ENCODE data around the gene USP15.

DNA sequence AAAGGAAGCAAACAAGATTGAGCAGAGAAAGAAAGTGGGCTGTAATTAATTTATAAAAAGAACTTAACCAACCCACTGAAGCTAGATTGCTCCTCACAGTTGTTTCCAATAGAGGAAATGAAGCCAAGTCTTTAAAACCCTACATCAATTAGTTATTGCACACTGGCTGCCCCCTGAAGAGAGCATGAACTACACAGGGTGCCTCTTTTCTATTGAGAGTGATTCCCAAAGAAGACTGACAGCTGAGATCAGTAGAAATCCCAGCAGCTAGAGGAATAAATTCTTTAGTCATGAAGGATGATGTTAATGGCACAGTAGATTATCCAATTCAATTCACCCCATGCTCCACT, 8.6 kb upstream of the USP15 start:
- TF ChIP-seq, protein P1, sequence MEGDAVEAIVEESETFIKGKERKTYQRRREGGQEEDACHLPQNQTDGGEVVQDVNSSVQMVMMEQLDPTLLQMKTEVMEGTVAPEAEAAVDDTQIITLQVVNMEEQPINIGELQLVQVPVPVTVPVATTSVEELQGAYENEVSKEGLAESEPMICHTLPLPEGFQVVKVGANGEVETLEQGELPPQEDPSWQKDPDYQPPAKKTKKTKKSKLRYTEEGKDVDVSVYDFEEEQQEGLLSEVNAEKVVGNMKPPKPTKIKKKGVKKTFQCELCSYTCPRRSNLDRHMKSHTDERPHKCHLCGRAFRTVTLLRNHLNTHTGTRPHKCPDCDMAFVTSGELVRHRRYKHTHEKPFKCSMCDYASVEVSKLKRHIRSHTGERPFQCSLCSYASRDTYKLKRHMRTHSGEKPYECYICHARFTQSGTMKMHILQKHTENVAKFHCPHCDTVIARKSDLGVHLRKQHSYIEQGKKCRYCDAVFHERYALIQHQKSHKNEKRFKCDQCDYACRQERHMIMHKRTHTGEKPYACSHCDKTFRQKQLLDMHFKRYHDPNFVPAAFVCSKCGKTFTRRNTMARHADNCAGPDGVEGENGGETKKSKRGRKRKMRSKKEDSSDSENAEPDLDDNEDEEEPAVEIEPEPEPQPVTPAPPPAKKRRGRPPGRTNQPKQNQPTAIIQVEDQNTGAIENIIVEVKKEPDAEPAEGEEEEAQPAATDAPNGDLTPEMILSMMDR (IDR thresholded peaks at IDR 0.05): no peak
- TF ChIP-seq POLR2A (IDR thresholded peaks at IDR 0.05): no peak

Measured in tibial nerve (tissue), 3 donors.